Activated T-helper 9 cell treated with anti-CD3 and anti-CD28 coated beads, Interleukin-2, amount 50 U/mL, for 16 hours (primary cell): ENCODE data around the gene KIFAP3.
"Not testable (repeated sequence)": the region's sequence is repeated elsewhere in the genome, so short reads cannot be mapped to it uniquely, and the experiment has no call there.

Experiments used
- DNase-seq: peaks from one replicate; pipeline ENCODE4 v3.0.0-alpha.2; 2020; ENCODE audit warnings: low read depth

Gene KIFAP3

GRCh38 chr1:170074250-170075157 is at the start of gene KIFAP3:
KIFAP3 (minus strand) TSS chr1:170074695; CDS start chr1:170074467, 228 bp downstream.
- peak; percentile 91 for DNase-seq

- no peak for DNase-seq
These were observed 47.9 kb upstream of the KIFAP3 start for GRCh38 chr1:170122366-170122765.

DNA sequence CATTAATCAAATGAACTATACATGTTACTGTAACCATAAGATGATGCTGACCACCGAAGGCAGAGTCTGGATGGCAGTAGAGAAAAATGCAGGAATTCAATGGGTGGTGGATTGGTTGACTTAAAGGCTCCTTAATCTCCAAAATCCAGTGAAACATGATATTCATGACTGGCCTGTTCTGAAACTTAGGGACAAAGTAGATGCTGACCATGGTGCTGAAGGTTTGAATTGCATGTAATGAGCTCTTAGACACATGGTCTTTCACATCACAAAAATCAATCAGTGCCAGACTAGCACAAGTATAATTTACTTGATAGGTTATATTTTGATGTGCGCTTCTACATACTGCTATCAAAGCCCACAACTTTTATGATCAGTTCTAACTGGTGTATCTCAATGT is 40.4 kb upstream of the KIFAP3 start:
- DNase-seq = no peak

- DNase-seq = not testable (repeated sequence)
These were observed 38.6 kb upstream of the KIFAP3 start for GRCh38 chr1:170113140-170113539.

GRCh38 chr1:170097449-170097948 is 23.0 kb upstream of the KIFAP3 start:
- no peak for DNase-seq

- no peak for DNase-seq
These were observed 22.4 kb upstream of the KIFAP3 start for GRCh38 chr1:170096806-170097340.

- no peak for DNase-seq
These were observed 21.7 kb upstream of the KIFAP3 start for GRCh38 chr1:170095976-170096748.

GRCh38 chr1:170094697-170095616 is 20.5 kb upstream of the KIFAP3 start:
- not testable (repeated sequence) for DNase-seq

DNA sequence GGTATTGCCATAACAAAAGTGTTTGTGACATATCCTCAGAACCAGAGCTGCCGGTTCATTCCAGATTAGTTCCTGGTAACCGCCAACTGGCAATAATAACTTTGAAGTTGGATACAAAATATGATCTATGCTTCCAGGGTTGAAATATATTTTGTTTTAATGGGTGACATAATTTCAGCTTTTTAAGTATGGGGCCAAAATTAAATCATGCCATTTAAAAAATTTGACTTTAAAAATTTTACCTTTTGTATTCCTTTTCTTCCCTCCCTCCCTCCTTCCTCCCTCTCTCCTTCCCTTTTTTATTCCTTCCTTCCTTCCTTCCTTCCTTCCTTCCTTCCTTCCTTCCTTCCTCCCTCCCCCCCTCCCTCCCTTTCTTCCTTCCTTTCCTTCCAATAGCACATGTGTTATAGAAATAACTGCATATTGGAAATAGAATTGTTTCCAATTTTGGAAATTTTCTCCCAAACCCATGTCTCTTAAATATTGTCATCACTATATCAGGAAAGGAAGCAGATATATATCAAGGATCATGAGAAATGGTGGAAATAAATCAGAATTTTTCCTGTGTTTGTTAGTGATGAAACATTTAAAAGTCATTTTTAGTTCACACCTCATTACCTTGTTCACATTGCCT is 12.0 kb upstream of the KIFAP3 start:
- DNase-seq = no peak

DNA sequence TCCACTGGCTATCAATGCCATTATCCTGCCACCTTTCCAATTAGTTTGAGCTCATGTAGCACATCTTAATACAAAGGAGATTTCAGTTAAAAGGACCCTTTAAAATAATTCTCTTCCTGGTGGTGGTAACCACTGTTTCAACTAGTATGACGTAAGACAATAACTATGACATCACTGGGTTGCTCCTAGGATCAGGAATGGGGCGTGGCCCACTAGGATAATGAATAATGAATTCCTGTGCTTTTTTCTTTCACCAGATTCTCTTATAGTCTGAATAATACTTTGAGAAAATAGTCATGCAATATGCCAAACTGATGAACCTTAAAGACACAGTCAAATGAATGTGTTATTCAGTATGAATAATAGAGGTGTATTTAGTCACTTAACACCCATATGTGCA is 10.6 kb upstream of the KIFAP3 start:
- DNase-seq = no peak

DNA sequence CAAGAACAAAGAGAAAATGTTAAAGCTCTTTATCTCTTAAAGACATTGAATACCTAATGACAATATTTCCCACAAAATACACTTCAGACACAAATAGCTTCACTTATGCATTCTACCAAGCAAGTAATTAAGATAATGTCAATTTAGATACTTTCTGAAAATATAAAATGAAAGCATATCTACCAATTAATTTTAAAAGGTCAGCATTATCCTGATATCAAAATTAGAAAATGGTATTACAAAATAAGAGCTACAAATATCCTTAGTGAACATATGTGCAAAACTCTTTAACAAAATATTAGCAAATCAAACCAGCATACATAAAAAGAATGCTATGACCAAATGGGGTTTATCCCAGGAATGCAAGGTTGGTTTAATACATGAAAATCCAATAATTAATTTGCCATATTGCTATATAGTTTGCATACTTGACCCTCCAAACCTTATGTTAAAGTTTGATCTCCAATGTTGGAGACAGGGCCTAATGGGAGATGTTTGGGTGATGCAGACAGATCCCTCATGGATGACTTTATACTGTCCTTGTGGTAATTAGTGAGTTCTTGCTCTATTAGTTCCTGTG is 4.2 kb upstream of the KIFAP3 start:
- no peak for DNase-seq

DNA sequence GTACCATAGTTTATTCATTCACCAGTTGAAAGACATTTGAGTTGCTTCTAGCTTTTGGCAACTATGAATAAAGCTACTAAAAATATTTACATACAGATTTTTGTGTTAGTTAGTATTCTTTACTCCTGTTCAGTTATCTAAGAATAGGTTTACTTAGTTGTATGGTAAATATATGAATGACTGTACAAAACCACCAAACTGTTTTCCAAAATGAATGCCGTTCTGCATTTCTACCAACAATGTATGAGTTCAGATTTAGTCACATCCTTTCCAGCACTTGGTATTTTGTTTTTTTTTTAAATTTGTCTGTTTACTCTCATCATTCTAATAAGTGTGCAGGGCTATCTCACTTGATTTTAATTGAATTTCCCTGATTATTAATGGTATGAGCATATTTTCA is 3.4 kb upstream of the KIFAP3 start:
- DNase-seq = no peak

GRCh38 chr1:170076952-170077351 is 2.5 kb upstream of the KIFAP3 start:
- not testable (repeated sequence) for DNase-seq

- no peak for DNase-seq
These were observed 1.7 kb upstream of the KIFAP3 start for GRCh38 chr1:170076199-170076598.

GRCh38 chr1:170075186-170075585 is 691 bp upstream of the KIFAP3 start:
- DNase-seq = no peak

GRCh38 chr1:170073893-170074249 is 624 bp downstream of the KIFAP3 start:
- no peak for DNase-seq

- DNase-seq = no peak
These were observed 3.1 kb downstream of the KIFAP3 start for GRCh38 chr1:170071378-170071777.

- DNase-seq = no peak
These were observed 5.6 kb downstream of the KIFAP3 start for GRCh38 chr1:170068923-170069322.

DNA sequence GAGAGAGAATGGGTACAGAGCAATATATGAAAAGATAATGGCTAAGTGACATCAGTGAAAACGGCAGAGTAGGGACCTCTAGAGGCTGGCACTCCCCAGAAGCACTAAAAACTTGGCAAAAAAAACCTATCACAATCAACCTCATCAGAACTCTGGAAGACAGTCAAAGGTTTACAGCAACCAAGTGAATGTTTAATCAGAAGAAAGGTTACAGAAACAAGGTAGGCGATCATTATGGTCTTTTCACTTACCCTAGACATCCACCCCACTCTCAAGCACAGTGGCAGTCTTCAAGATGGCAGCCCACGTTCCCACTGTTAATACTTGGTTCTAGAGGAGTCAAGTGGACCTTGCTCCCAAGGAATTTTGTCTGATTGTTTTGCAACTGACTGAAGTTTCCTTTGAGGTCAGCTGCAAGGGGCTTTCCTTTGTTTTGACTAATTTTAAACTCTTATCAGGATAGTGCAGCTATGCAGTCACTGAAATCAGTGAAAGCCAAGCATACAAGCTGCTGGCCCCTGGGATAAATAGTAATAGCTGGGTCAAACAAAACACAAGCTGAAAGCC is 7.2 kb downstream of the KIFAP3 start:
- no peak for DNase-seq

GRCh38 chr1:170064821-170065220 is 9.7 kb downstream of the KIFAP3 start:
- DNase-seq = no peak
